ENCODE measurements around the gene SEPTIN10. TPM values are rescaled to one million over a fixed set of nuclear protein-coding genes. Genes with fewer than 3 reads are reported as not detected.

SEPTIN10 gene
- total and polyA plus RNA-seq, 2 experiments from 2014 or later, result 52.3 to 85.1 TPM

- TF ChIP-seq, protein P1, sequence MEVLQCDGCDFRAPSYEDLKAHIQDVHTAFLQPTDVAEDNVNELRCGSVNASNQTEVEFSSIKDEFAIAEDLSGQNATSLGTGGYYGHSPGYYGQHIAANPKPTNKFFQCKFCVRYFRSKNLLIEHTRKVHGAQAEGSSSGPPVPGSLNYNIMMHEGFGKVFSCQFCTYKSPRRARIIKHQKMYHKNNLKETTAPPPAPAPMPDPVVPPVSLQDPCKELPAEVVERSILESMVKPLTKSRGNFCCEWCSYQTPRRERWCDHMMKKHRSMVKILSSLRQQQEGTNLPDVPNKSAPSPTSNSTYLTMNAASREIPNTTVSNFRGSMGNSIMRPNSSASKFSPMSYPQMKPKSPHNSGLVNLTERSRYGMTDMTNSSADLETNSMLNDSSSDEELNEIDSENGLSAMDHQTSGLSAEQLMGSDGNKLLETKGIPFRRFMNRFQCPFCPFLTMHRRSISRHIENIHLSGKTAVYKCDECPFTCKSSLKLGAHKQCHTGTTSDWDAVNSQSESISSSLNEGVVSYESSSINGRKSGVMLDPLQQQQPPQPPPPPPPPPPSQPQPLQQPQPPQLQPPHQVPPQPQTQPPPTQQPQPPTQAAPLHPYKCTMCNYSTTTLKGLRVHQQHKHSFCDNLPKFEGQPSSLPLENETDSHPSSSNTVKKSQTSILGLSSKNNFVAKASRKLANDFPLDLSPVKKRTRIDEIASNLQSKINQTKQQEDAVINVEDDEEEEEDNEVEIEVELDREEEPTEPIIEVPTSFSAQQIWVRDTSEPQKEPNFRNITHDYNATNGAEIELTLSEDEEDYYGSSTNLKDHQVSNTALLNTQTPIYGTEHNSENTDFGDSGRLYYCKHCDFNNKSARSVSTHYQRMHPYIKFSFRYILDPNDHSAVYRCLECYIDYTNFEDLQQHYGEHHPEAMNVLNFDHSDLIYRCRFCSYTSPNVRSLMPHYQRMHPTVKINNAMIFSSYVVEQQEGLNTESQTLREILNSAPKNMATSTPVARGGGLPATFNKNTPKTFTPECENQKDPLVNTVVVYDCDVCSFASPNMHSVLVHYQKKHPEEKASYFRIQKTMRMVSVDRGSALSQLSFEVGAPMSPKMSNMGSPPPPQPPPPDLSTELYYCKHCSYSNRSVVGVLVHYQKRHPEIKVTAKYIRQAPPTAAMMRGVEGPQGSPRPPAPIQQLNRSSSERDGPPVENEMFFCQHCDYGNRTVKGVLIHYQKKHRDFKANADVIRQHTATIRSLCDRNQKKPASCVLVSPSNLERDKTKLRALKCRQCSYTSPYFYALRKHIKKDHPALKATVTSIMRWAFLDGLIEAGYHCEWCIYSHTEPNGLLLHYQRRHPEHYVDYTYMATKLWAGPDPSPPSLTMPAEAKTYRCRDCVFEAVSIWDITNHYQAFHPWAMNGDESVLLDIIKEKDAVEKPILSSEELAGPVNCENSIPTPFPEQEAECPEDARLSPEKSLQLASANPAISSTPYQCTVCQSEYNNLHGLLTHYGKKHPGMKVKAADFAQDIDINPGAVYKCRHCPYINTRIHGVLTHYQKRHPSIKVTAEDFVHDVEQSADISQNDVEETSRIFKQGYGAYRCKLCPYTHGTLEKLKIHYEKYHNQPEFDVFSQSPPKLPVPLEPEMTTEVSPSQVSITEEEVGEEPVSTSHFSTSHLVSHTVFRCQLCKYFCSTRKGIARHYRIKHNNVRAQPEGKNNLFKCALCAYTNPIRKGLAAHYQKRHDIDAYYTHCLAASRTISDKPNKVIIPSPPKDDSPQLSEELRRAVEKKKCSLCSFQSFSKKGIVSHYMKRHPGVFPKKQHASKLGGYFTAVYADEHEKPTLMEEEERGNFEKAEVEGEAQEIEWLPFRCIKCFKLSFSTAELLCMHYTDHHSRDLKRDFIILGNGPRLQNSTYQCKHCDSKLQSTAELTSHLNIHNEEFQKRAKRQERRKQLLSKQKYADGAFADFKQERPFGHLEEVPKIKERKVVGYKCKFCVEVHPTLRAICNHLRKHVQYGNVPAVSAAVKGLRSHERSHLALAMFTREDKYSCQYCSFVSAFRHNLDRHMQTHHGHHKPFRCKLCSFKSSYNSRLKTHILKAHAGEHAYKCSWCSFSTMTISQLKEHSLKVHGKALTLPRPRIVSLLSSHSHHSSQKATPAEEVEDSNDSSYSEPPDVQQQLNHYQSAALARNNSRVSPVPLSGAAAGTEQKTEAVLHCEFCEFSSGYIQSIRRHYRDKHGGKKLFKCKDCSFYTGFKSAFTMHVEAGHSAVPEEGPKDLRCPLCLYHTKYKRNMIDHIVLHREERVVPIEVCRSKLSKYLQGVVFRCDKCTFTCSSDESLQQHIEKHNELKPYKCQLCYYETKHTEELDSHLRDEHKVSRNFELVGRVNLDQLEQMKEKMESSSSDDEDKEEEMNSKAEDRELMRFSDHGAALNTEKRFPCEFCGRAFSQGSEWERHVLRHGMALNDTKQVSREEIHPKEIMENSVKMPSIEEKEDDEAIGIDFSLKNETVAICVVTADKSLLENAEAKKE (CRISPR knock-in tag; IDR thresholded peaks at IDR 0.05), result no peak
- TF ChIP-seq NANOG (IDR thresholded peaks at IDR 0.05; ENCODE audit: borderline replicate concordance) (no peak), EZH2 (IDR thresholded peaks at IDR 0.05; ENCODE audit: low read depth, unreplicated experiment) (no peak), CTCF (conservative IDR thresholded peaks at IDR 0.05; ENCODE audit: low read depth in 2 of 2) (no peak), POLR2AphosphoS5 (IDR thresholded peaks at IDR 0.05; ENCODE audit: low read depth) (no peak), EZH2phosphoT487 (IDR thresholded peaks at IDR 0.05; ENCODE audit: unreplicated experiment) (no peak), CREB1 (CRISPR knock-in tag; IDR thresholded peaks at IDR 0.05; ENCODE audit: low read depth) (no peak), JUNB (IDR thresholded peaks at IDR 0.05; ENCODE audit: unreplicated experiment) (no peak), ZNF114 (CRISPR knock-in tag; IDR thresholded peaks at IDR 0.05) (no peak)
Observed at GRCh38 chr2:109645412-109646184, 31.8 kb upstream of the SEPTIN10 start (continued).
